ENCODE data around the gene HLCS. TPM values are rescaled to one million over a fixed set of nuclear protein-coding genes. Genes with fewer than 3 reads are reported as not detected.

The HLCS gene
- total and polyA plus RNA-seq, 2 donors, result 8.6 to 22.9 TPM

- Histone ChIP-seq H3K4me1 (ENCODE audit: insufficient read depth) (no peaks in the 10 kb centered on the region), H3K36me3 (ENCODE audit: insufficient read depth) (no peaks in the 10 kb centered on the region), H3K4me3 (ENCODE audit: low read depth, low read length) (no peak overlapping the region), H3K27ac (ENCODE audit: low read depth) (no peak overlapping the region)
- WGBS, result 89% methylated on average over 25 of the region's 25 CpGs
- DNase-seq (ENCODE audit: extremely low spot score), result no peak
These were observed 243.8 kb downstream of the HLCS start for GRCh38 chr21:36722370-36723368.

- 91% methylated on average over 7 of the region's 7 CpGs for WGBS
- Histone ChIP-seq H3K27ac (ENCODE audit: low read depth) (no peak overlapping the region), H3K36me3 (ENCODE audit: insufficient read depth) (no peaks in the 10 kb centered on the region), H3K4me3 (ENCODE audit: low read depth, low read length) (no peak overlapping the region), H3K4me1 (ENCODE audit: insufficient read depth) (no peaks in the 10 kb centered on the region)
- no peak for DNase-seq (ENCODE audit: extremely low spot score)
These were observed 244.7 kb downstream of the HLCS start for GRCh38 chr21:36721817-36722216.

- Histone ChIP-seq H3K27ac (ENCODE audit: low read depth) (no peak overlapping the region), H3K4me1 (ENCODE audit: insufficient read depth) (no peaks in the 10 kb centered on the region), H3K36me3 (ENCODE audit: insufficient read depth) (no peaks in the 10 kb centered on the region), H3K4me3 (ENCODE audit: low read depth, low read length) (no peak overlapping the region)
- 90% methylated on average over 10 of the region's 10 CpGs for WGBS
- DNase-seq (ENCODE audit: extremely low spot score), result no peak
These were observed 246.9 kb downstream of the HLCS start for GRCh38 chr21:36719614-36720013.

GRCh38 chr21:36718951-36719501, 247.4 kb downstream of the HLCS start:
- DNase-seq (ENCODE audit: extremely low spot score), result no peak
- no peak overlapping the region for H3K27ac ChIP-seq (ENCODE audit: low read depth)
- WGBS, result 78% methylated on average over 18 of the region's 18 CpGs
- no peak overlapping the region for H3K4me3 ChIP-seq (ENCODE audit: low read depth, low read length)
- H3K4me1 ChIP-seq (ENCODE audit: insufficient read depth), result no peaks in the 10 kb centered on the region
- no peaks in the 10 kb centered on the region for H3K36me3 ChIP-seq (ENCODE audit: insufficient read depth)

- no peak for DNase-seq (ENCODE audit: extremely low spot score)
- 87% methylated on average over 6 of the region's 6 CpGs for WGBS
- H3K27ac ChIP-seq (ENCODE audit: low read depth), result no peak overlapping the region
- H3K4me3 ChIP-seq (ENCODE audit: low read depth, low read length), result no peak overlapping the region
- no peaks in the 10 kb centered on the region for H3K4me1 ChIP-seq (ENCODE audit: insufficient read depth)
- H3K36me3 ChIP-seq (ENCODE audit: insufficient read depth), result no peaks in the 10 kb centered on the region
These were observed 248.5 kb downstream of the HLCS start for GRCh38 chr21:36717976-36718375.

- H3K36me3 ChIP-seq (ENCODE audit: insufficient read depth), result no peaks in the 10 kb centered on the region
- 48% methylated on average over 9 of the region's 9 CpGs for WGBS
- no peaks in the 10 kb centered on the region for H3K4me1 ChIP-seq (ENCODE audit: insufficient read depth)
- DNase-seq (ENCODE audit: extremely low spot score), result no peak
- H3K4me3 ChIP-seq (ENCODE audit: low read depth, low read length), result no peak overlapping the region
- H3K27ac ChIP-seq (ENCODE audit: low read depth), result no peak overlapping the region
These were observed 249.6 kb downstream of the HLCS start for GRCh38 chr21:36716836-36717235.

GRCh38 chr21:36716387-36716786, 250.1 kb downstream of the HLCS start:
- no peak overlapping the region for H3K27ac ChIP-seq (ENCODE audit: low read depth)
- no peak for DNase-seq (ENCODE audit: extremely low spot score)
- WGBS, result 69% methylated on average over 2 of the region's 2 CpGs

GRCh38 chr21:36713746-36714145, 252.7 kb downstream of the HLCS start:
- H3K4me1 ChIP-seq (ENCODE audit: insufficient read depth), result peaks cover 2% of the 10 kb centered on the region
- H3K27ac ChIP-seq (ENCODE audit: low read depth), result no peak overlapping the region
- H3K36me3 ChIP-seq (ENCODE audit: insufficient read depth), result no peaks in the 10 kb centered on the region
- DNase-seq (ENCODE audit: extremely low spot score), result no peak
- WGBS, result 60% methylated on average over 3 of the region's 3 CpGs
- H3K4me3 ChIP-seq (ENCODE audit: low read depth, low read length), result no peak overlapping the region

More at GRCh38 chr21:36716387-36716786, 250.1 kb downstream of the HLCS start:
- H3K36me3 ChIP-seq (ENCODE audit: insufficient read depth), result no peaks in the 10 kb centered on the region
- no peaks in the 10 kb centered on the region for H3K4me1 ChIP-seq (ENCODE audit: insufficient read depth)
- H3K4me3 ChIP-seq (ENCODE audit: low read depth, low read length), result no peak overlapping the region

- no peak for DNase-seq (ENCODE audit: extremely low spot score)
- 14% methylated on average over 13 of the region's 13 CpGs for WGBS
- no peak overlapping the region for H3K27ac ChIP-seq (ENCODE audit: low read depth)
These were observed 255.8 kb downstream of the HLCS start for GRCh38 chr21:36710729-36711048.

GRCh38 chr21:36709868-36710728, 256.4 kb downstream of the HLCS start:
- H3K4me3 ChIP-seq (ENCODE audit: low read depth, low read length), result no peak overlapping the region

More at GRCh38 chr21:36710729-36711048, 255.8 kb downstream of the HLCS start:
- no peaks in the 10 kb centered on the region for H3K36me3 ChIP-seq (ENCODE audit: insufficient read depth)
- peaks cover 2% of the 10 kb centered on the region for H3K4me1 ChIP-seq (ENCODE audit: insufficient read depth)
- no peak overlapping the region for H3K4me3 ChIP-seq (ENCODE audit: low read depth, low read length)

GRCh38 chr21:36709030-36709867, 257.2 kb downstream of the HLCS start:
- WGBS, result 5% methylated on average over 55 of the region's 55 CpGs
- no peak for DNase-seq (ENCODE audit: extremely low spot score)
- H3K4me3 ChIP-seq (ENCODE audit: low read depth, low read length), result no peak overlapping the region
- H3K27ac ChIP-seq (ENCODE audit: low read depth), result no peak overlapping the region
- peaks cover 2% of the 10 kb centered on the region for H3K4me1 ChIP-seq (ENCODE audit: insufficient read depth)
- H3K36me3 ChIP-seq (ENCODE audit: insufficient read depth), result no peaks in the 10 kb centered on the region

More at GRCh38 chr21:36709868-36710728, 256.4 kb downstream of the HLCS start:
- H3K4me1 ChIP-seq (ENCODE audit: insufficient read depth), result peaks cover 2% of the 10 kb centered on the region
- DNase-seq (ENCODE audit: extremely low spot score), result no peak
- WGBS, result 9% methylated on average over 38 of the region's 38 CpGs
- no peak overlapping the region for H3K27ac ChIP-seq (ENCODE audit: low read depth)
- no peaks in the 10 kb centered on the region for H3K36me3 ChIP-seq (ENCODE audit: insufficient read depth)

- Histone ChIP-seq H3K4me1 (ENCODE audit: insufficient read depth) (peaks cover 2% of the 10 kb centered on the region), H3K27ac (ENCODE audit: low read depth) (no peak overlapping the region), H3K36me3 (ENCODE audit: insufficient read depth) (no peaks in the 10 kb centered on the region), H3K4me3 (ENCODE audit: low read depth, low read length) (no peak overlapping the region)
- 4% methylated on average over 44 of the region's 44 CpGs for WGBS
- no peak for DNase-seq (ENCODE audit: extremely low spot score)
These were observed 258.0 kb downstream of the HLCS start for GRCh38 chr21:36708286-36709029.

Data from urinary bladder (tissue), 4 donors.